ENCODE data around the gene SLC23A2.

SLC23A2 gene

GRCh38 chr20:4864311-4864752 is 137.0 kb downstream of the SLC23A2 start:
- H3K4me3 ChIP-seq (ENCODE audit: control insufficient read depth, low read depth, low read length), result no peak overlapping the region
- no peak for DNase-seq (ENCODE audit: low read depth)
- no peak for TF ChIP-seq CTCF (IDR thresholded peaks at IDR 0.05; ENCODE audit: control insufficient read depth, insufficient read depth, low read depth, low read length, missing control alignments)

DNA sequence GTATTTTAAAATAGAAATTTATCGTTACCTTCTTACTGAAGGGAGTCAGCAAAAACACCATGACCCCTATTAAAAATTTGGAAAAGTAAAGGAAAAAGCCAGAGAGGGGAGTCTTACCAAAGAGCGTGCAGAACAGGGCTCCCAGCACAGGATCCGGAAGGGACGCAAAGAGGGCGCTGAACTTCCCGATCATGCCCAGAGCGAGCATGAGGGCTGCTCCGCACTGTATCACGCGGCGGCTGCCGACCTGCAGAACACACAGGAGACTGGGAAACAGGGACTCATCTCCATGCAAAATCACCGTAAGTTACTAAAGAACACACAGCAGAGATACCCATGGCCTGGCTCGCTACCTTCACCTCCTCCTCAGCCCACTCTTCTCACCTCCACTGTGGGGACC is 138.6 kb downstream of the SLC23A2 start:
- H3K4me3 ChIP-seq (ENCODE audit: control insufficient read depth, low read depth, low read length), result no peak overlapping the region
- no peak for TF ChIP-seq CTCF (IDR thresholded peaks at IDR 0.05; ENCODE audit: control insufficient read depth, insufficient read depth, low read depth, low read length, missing control alignments)

DNA sequence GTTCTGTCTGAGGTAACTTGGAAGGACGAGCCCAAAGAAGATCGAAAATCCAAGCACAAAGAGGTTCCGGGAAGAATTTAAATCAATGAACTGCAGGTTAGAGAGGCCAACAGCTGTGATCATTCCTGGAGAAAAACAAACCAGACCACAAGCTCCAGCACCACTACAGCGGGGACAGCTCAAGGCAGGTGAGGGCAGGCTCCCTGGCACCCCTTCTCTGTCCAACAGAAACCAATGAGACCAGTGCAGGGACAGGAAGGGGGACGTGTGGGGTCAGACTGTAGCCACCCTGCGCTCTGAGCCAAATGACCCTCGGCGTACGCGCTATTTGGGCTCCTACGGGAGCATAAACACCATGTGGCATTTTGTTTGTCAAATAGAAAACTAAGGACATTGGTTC is 139.3 kb downstream of the SLC23A2 start:
- no peak for DNase-seq (ENCODE audit: low read depth)
- TF ChIP-seq CTCF (IDR thresholded peaks at IDR 0.05; ENCODE audit: control insufficient read depth, insufficient read depth, low read depth, low read length, missing control alignments), result no peak
- H3K4me3 ChIP-seq (ENCODE audit: control insufficient read depth, low read depth, low read length), result no peak overlapping the region

More for the DNA sequence above, 138.6 kb downstream of the SLC23A2 start:
- no peak for DNase-seq (ENCODE audit: low read depth)

- TF ChIP-seq CTCF (IDR thresholded peaks at IDR 0.05; ENCODE audit: control insufficient read depth, insufficient read depth, low read depth, low read length, missing control alignments), result no peak
- no peak overlapping the region for H3K4me3 ChIP-seq (ENCODE audit: control insufficient read depth, low read depth, low read length)
- DNase-seq (ENCODE audit: low read depth), result no peak
Observed at GRCh38 chr20:4858000-4858399, 143.3 kb downstream of the SLC23A2 start.

DNA sequence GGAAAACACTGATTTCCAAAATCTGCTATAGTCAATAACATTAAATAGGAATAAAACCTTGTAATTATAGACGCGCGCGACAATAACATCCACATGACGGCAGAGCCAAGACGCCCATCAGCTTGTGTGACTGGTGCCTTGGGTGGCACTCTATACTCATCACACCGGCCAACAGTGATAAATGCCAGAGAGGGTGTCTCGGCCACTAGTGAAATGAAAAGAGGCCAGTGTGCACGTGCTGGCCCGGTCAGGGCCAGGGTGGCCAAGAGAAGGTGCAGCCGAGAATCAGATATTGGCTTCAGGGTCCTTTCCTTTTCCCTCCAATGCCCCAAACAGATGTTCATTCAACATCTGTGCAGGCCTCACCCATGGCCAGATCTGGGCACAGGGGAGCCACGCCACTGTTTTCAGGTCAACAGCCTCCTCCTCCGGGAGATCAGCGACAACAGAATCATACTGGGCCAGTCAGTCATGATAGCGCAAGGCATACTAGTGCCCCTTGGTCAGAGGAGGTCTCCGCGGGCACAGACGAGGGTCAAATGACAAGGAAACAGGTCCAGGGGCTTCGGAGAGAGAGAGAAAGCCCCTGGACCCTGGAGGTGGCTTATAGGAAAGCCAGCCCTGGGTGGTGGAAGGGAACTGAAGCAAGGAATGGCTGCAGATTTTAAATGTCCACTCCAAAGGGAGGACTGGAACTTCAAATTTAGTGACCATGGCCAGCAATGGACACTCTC is 145.1 kb downstream of the SLC23A2 start:
- H3K4me3 ChIP-seq (ENCODE audit: control insufficient read depth, low read depth, low read length), result no peak overlapping the region
- TF ChIP-seq CTCF (IDR thresholded peaks at IDR 0.05; ENCODE audit: control insufficient read depth, insufficient read depth, low read depth, low read length, missing control alignments), result no peak
- no peak for DNase-seq (ENCODE audit: low read depth)

- no peak for TF ChIP-seq CTCF (IDR thresholded peaks at IDR 0.05; ENCODE audit: control insufficient read depth, insufficient read depth, low read depth, low read length, missing control alignments)
- H3K4me3 ChIP-seq (ENCODE audit: control insufficient read depth, low read depth, low read length), result no peak overlapping the region
- DNase-seq (ENCODE audit: low read depth), result no peak
Observed at GRCh38 chr20:4855555-4855954, 145.8 kb downstream of the SLC23A2 start.
